NCI-H82 (cell line): ENCODE data around the gene LAMB4.
A peak's percentile ranks its signal among the peaks of the same experiment; 100 is the strongest.

Experiments used
- DNase-seq: peaks from one replicate; lab custom pipeline; 2025; lab: John Stamatoyannopoulos, UW

LAMB4 gene

DNA sequence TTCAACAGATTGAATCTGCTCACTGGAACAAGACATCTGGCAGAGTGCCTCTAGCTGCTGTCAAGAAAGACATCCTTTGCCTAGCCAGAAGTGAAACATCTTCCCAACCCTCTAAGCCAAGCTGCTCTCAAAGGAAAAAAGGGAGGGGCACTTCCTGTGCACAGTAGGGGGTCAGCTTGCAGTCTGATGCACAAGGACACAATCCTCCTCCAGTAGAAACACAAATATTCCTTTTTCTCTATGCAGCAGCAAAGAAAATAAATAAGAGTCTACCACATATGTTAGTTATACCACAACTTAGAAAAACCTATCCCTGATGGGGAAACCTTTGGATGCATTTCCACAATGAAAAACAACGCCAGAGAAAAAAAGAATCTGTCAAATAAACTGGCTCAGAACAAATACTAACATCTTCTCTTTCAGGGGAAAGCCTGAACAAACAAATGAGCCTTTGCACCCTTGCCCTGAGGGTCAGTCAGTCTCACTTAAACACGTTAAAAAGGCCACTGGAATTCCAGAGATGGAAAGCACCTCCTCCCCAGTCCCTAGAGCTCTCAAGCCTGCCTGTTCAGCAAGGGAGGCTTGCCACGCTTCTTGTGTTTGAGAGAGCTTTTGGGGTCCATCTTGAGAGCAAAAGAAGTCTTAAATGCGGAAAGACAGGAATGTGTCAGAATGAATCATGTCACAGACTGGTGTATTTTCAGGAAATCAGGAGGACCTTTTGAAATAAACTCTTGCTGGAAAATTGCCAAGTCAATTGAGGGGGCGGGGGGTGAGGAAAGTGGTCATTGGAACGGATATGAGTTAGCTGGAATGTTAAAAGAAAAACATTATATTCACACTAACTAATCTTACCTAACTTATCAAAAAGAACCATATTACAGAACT is 134.7 kb downstream of the LAMB4 start:
- DNase-seq = no peak

- DNase-seq = no peak
Observed at GRCh38 chr7:107994421-107995030, 135.6 kb downstream of the LAMB4 start.

GRCh38 chr7:107993891-107994291 is 136.3 kb downstream of the LAMB4 start:
- DNase-seq = no peak

GRCh38 chr7:107989618-107990373 is 140.4 kb downstream of the LAMB4 start:
- DNase-seq = no peak

DNA sequence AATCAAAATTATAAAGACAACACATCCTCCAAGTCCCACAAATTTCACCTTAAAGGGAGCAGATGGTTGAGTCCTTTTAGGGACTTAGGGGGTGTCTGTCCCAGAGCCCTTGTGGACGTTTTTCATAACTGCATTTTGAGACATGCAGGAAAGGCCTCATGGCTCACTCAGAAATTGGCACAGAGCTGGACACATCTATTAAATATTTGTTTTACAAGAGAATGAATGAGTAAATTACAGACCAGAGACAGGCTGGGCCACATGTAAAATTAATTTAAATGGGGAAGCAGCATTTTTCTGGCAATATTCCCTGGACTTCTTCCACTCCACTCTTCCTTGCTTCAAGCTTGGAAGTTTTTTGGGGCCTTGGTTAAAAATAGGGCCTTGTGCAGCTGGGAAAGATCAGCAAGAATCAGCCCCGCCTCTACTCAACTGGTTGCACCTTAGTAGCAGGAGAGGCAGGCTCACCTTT is 147.2 kb downstream of the LAMB4 start:
- peak; percentile 32 for DNase-seq

DNA sequence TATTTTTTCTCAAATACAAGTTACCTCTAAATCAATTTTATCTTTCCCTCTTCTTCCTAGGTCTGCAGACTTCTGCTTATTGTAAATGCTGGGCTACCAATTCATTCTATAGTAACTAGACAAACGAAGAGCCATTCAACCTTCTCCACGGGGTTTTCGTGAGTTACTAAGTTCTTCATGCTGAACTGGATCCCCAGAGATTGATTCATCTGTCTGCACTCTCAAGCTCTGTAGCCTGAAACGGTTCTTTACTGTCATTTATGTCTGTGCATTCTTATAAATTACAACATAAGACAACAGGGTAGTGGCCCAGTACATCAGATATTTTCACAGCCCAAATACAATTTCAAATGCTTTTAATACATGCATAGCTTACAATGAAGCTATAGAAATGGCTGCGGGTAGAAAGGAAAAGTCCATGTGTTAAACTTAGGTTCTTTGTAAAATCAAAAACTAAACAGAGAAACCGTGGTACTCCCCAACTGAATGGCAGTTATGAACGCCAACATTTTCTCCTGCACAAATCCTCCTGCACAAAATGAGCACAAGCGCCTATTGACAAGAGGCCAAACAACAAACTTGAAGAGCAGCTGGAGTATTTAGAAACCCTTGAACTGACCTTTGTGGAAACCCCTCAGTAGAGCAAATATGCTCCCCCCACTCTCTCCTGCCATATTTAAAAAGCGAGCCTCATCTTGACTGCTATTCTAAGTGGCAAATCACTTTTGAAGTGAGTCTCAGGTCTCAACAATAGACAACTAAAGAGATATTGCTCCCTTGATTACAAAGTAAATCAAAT is 147.9 kb downstream of the LAMB4 start:
- no peak for DNase-seq

DNA sequence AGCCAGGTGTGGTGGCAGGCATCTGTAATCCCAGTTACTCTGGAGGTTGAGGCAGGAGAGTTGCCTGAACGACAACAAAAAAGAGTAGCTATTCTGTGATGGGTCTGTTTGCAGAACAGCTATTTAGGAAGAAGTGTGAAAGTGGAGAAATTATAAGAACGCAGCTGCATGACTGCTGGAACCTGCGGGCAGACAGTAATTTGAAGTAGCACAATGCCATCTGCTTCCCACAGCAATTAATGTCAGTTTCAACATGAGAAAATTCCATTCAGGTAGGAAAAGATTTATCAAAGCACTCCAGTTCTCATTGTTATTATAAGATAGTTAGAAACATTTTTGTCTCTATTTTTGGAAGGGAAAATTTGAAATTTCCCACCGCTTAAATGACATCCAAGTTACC is 148.7 kb downstream of the LAMB4 start:
- DNase-seq = no peak

DNA sequence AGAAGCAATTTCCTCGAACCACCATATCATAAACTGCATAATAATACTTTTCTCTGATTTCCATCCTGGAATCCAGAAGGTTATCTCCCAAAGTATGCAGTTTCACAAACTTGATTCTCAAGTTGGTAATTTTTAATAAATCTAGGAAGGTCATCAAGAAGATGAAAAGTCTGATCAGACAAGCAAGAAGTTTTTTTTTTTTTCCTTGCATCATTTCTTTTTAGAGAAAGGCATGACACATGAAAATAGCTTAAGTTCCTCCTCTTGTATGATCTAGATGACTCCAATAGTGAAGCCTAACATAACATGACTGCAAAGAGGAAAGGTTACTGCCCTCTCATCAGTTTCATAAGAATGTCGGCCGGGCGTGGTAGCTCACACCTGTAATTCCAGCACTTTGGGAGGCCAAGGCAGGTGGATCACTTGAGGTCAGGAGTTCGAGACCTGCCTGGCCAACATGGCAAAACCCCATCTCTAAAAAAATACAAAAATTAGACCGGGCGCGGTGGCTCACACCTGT is 149.4 kb downstream of the LAMB4 start:
- DNase-seq = no peak

DNA sequence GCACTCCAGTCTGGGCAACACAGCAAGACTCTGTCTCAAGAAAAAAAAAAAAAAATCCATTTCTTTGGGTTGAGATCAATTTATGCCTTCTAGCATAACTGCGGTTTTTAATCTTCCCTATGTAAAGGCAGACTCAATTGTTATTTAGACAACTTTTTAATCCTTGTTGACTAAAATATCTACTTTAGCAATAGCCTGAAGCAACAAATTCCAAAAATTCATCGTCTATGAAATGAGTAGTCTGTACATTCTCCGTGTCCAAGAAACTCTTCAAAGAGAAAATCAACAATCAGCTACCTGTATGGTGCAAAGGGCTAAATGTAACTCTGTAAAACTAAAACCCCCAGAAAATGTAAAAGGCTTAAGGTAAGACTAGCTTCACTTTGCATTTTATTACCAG is 150.0 kb downstream of the LAMB4 start:
- no peak for DNase-seq

- no peak for DNase-seq
Observed at GRCh38 chr7:107978815-107979408, 151.2 kb downstream of the LAMB4 start.

- DNase-seq = no peak
Observed at GRCh38 chr7:107977048-107977447, 153.1 kb downstream of the LAMB4 start.

- DNase-seq = no peak
Observed at GRCh38 chr7:107976620-107977019, 153.5 kb downstream of the LAMB4 start.

GRCh38 chr7:107975394-107976013 is 154.7 kb downstream of the LAMB4 start:
- DNase-seq = no peak

- DNase-seq = no peak
Observed at GRCh38 chr7:107973861-107974260, 156.3 kb downstream of the LAMB4 start.
